A549 (cell line): Measurements from ENCODE around the gene STK11IP. TPM values are rescaled to one million over a fixed set of nuclear protein-coding genes. Genes with fewer than 3 reads are reported as not detected.

ENCODE experiments used
- ATAC-seq, 2 experiments: fragments of 200-7000 bp in 1 of 2; fragments of >200 bp in 1 of 2; cut with Nextera tagmentation in 1 of 2; cut with Tn5 transposase in 1 of 2; 3 replicates each; pipeline versions ENCODE4 v1.8.0 to v1.9.1; 2018 to 2020; ENCODE audit warnings: mild to moderate bottlenecking in 1 of 2, moderate library complexity in 1 of 2
- CTCF ChIA-PET: fragments of 300-600 bp; sonication (Branson Sonifier 250); formaldehyde crosslinking; extraction: SDS; loops from one replicate; lab custom pipeline; 2021; ENCODE audit warnings: antibody characterized with exemption, inconsistent platforms; lab: Yijun Ruan, JAX
- POLR2A ChIA-PET: fragments of 350-600 bp; formaldehyde crosslinking; extraction: SDS; loops from one replicate; lab custom pipeline; 2021; ENCODE audit warnings: antibody characterized with exemption, inconsistent platforms; lab: Yijun Ruan, JAX
- DNase-seq, 2 experiments: peaks; one replicate each; pipeline versions ENCODE4 v3.0.0 to v3.0.0-alpha.2; 2011 to 2016; ENCODE audit warnings: low read depth in 1 of 2, low spot score in 1 of 2
- FAIRE-seq: peaks from 2 replicates; lab custom pipeline; 2011; peaks lifted over from hg19 to GRCh38; lab: Jason Lieb, UNC
- H3K27ac ChIP-seq, 2 experiments: fragments of >200 bp; sonication (Bioruptor Twin); formaldehyde crosslinking; 3 replicates each; pipeline ENCODE4 v1.5.1; 2016 to 2017
- H3K4me1 ChIP-seq: fragments of >200 bp; sonication (Bioruptor Twin); formaldehyde crosslinking; 3 replicates; pipeline ENCODE4 v1.6.1; 2016
- H3K4me2 ChIP-seq: fragments of >200 bp; sonication (Bioruptor Twin); formaldehyde crosslinking; 3 replicates; pipeline ENCODE4 v1.6.1; 2016
- H3K4me3 ChIP-seq: fragments of >200 bp; sonication (Bioruptor Twin); formaldehyde crosslinking; 3 replicates; pipeline ENCODE4 v1.5.1; 2016
- H3K9me3 ChIP-seq: fragments of >200 bp; sonication (Bioruptor Twin); formaldehyde crosslinking; 3 replicates; pipeline ENCODE4 v1.6.1; 2016
- CEBPB ChIP-seq, 2 experiments: fragments of >200 bp in 1 of 2; sonication (Bioruptor Twin) in 1 of 2; formaldehyde crosslinking in 1 of 2; IDR thresholded peaks; 2 replicates each; pipeline ENCODE4 v1.6.1; 2012 to 2016
- EP300 ChIP-seq, 2 experiments: fragments of >200 bp; sonication (Bioruptor Twin); formaldehyde crosslinking; IDR thresholded peaks; 2 replicates in 1 of 2; 3 replicates in 1 of 2; pipeline ENCODE4 v1.6.1; 2016 to 2017
- GATA3 ChIP-seq: IDR thresholded peaks from 2 replicates; pipeline ENCODE4 v1.6.1; 2012; ENCODE audit warnings: borderline replicate concordance
- HEYL ChIP-seq: fragments of 250-450 bp; sonication (Bioruptor Pico); IDR thresholded peaks from 2 replicates; pipeline ENCODE4 v1.8.0; 2021; ENCODE audit warnings: mild to moderate bottlenecking, moderate library complexity
- HOXA7 ChIP-seq: fragments of 250-450 bp; sonication (Bioruptor Pico); IDR thresholded peaks from 2 replicates; pipeline ENCODE4 v1.5.0; 2020; ENCODE audit warnings: mild to moderate bottlenecking, moderate library complexity
- HOXB13 ChIP-seq: fragments of 250-450 bp; sonication (Bioruptor Pico); IDR thresholded peaks from 2 replicates; pipeline ENCODE4 v1.5.0; 2020; ENCODE audit warnings: low read depth, mild to moderate bottlenecking, moderate library complexity
- HOXB5 ChIP-seq: fragments of 250-450 bp; sonication (Bioruptor Pico); IDR thresholded peaks from 2 replicates; pipeline ENCODE4 v1.5.0; 2020; ENCODE audit warnings: mild to moderate bottlenecking, moderate library complexity
- KDM5A ChIP-seq: fragments of 200-600 bp; sonication (generic); IDR thresholded peaks from 2 replicates; pipeline ENCODE4 v1.6.1; 2016; ENCODE audit warnings: antibody characterized with exemption, mild to moderate bottlenecking
- MAFK ChIP-seq: fragments of 450-650 bp; IDR thresholded peaks from 2 replicates; pipeline ENCODE4 v1.6.1; 2014; ENCODE audit not compliant: partially characterized antibody
- MAZ ChIP-seq: fragments of 150-350 bp; IDR thresholded peaks from 2 replicates; pipeline ENCODE4 v1.6.1; 2014; ENCODE audit warnings: antibody characterized with exemption, low read depth, low read length, borderline replicate concordance
- MYC ChIP-seq: IDR thresholded peaks from 2 replicates; pipeline ENCODE4 v1.6.1; 2012; ENCODE audit warnings: mild to moderate bottlenecking, inconsistent platforms, low read length, improper control_type of control experiment, borderline replicate concordance
- POLR2A ChIP-seq: IDR thresholded peaks from 2 replicates; pipeline ENCODE4 v1.6.1; 2012; ENCODE audit warnings: mild to moderate bottlenecking, low read length
- RCOR1 ChIP-seq: fragments of 150-350 bp; IDR thresholded peaks from 2 replicates; pipeline ENCODE4 v1.6.1; 2014; ENCODE audit warnings: antibody characterized with exemption, low read length, low read depth
- RFX5 ChIP-seq: fragments of 450-650 bp; IDR thresholded peaks from 2 replicates; pipeline ENCODE4 v1.7.1; 2014; ENCODE audit warnings: antibody characterized with exemption, mild to moderate bottlenecking, moderate library complexity
- RNF2 ChIP-seq: fragments of 200-600 bp; sonication (generic); IDR thresholded peaks from 2 replicates; pipeline ENCODE4 v1.6.1; 2016; ENCODE audit warnings: low read depth, mild to moderate bottlenecking, antibody characterized with exemption, moderate library complexity, borderline replicate concordance
- SMC3 ChIP-seq: fragments of >200 bp; sonication (Bioruptor Twin); formaldehyde crosslinking; IDR thresholded peaks from 3 replicates; pipeline ENCODE4 v1.6.1; 2018; ENCODE audit warnings: inconsistent platforms
- TFCP2L1 ChIP-seq: fragments of 250-450 bp; sonication (Bioruptor Pico); IDR thresholded peaks from 2 replicates; pipeline ENCODE4 v1.5.0; 2021; ENCODE audit warnings: mild to moderate bottlenecking
- ZFP36 ChIP-seq: fragments of 450-650 bp; IDR thresholded peaks from 2 replicates; pipeline ENCODE4 v1.6.1; 2014; ENCODE audit warnings: borderline replicate concordance; ENCODE audit not compliant: partially characterized antibody
- WGBS: methylation state at CpG from one replicate; pipeline ENCODE4 v1.1.6; 2017; ENCODE audit errors: missing lambda C conversion rate; 5-methylcytosine and 5-hydroxymethylcytosine counted together
- polyA plus RNA-seq, 4 experiments: library from polyadenylated mRNA; depleted of rRNA in 3 of 4; stranded (reverse); fragments of >200 nt; fragmentation: RNase III in 1 of 4; extraction: RNeasy Plus Mini Kit Qiagen cat#74134 plus additional on column Dnase treatment in 1 of 4; gene quantifications; 2 replicates in 3 of 4; 3 replicates in 1 of 4; pipeline ENCODE4 v1.2.3, GENCODE V29; 2011 to 2017
- TF ChIP-seq, protein P1 (sequence below): fragments of >200 bp; sonication (Bioruptor Twin); formaldehyde crosslinking; IDR thresholded peaks from 2 replicates; pipeline ENCODE4 v1.6.1; 2016
- TF ChIP-seq, protein P2 (sequence below): fragments of 250-450 bp; sonication (Bioruptor Pico); IDR thresholded peaks from 2 replicates; pipeline ENCODE4 v1.5.0; 2021; ENCODE audit warnings: mild to moderate bottlenecking, moderate library complexity, borderline replicate concordance
- TF ChIP-seq, protein P3 (sequence below): fragments of 250-450 bp; sonication (Bioruptor Pico); IDR thresholded peaks from 2 replicates; pipeline ENCODE4 v1.5.0; 2020; ENCODE audit warnings: low read depth, mild to moderate bottlenecking, moderate library complexity
- TF ChIP-seq, protein P4 (sequence below): fragments of 450-650 bp; IDR thresholded peaks from 2 replicates; pipeline ENCODE4 v1.6.1; 2014; ENCODE audit warnings: antibody characterized with exemption

The STK11IP gene
- polyA plus RNA-seq, 2 of the 4 experiments (the other 2 are of a cell fraction) = 13.3 to 18.8 TPM

DNA sequence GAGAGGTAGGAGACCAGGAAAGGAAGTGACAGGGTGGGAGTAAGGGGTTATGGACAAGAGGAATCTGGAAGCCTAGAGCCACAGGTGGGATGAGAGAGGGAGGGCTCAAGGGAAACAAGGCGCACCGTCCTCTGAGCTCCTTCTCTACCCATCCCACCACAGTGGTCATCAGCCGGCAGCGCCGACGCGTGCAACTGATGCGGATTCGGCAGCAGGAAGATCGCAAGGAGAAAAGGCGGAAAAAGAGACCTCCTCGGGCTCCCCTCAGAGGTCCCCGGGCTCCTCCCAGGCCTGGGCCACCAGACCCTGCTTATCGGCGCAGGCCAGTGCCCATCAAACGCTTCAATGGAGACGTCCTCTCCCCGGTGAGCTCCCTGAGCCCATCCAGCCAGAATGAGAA, 48.7 kb upstream of the STK11IP start:
- TF ChIP-seq KDM5A = no peak
- no peak for TF ChIP-seq MAFK
- TF ChIP-seq ZFP36 = no peak
- TF ChIP-seq, protein P1, sequence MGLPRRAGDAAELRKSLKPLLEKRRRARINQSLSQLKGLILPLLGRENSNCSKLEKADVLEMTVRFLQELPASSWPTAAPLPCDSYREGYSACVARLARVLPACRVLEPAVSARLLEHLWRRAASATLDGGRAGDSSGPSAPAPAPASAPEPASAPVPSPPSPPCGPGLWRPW = no peak
- no peak for TF ChIP-seq EP300 (IDR thresholded peaks at IDR 0.05)
- no peak for TF ChIP-seq HOXB13 (CRISPR knock-in tag)
- TF ChIP-seq HEYL = no peak
- TF ChIP-seq SMC3 = no peak
- TF ChIP-seq, protein P2, sequence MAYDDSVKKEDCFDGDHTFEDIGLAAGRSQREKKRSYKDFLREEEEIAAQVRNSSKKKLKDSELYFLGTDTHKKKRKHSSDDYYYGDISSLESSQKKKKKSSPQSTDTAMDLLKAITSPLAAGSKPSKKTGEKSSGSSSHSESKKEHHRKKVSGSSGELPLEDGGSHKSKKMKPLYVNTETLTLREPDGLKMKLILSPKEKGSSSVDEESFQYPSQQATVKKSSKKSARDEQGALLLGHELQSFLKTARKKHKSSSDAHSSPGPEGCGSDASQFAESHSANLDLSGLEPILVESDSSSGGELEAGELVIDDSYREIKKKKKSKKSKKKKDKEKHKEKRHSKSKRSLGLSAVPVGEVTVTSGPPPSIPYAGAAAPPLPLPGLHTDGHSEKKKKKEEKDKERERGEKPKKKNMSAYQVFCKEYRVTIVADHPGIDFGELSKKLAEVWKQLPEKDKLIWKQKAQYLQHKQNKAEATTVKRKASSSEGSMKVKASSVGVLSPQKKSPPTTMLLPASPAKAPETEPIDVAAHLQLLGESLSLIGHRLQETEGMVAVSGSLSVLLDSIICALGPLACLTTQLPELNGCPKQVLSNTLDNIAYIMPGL (CRISPR knock-in tag) = no peak
- FAIRE-seq (no peak), DNase-seq (no peak), ATAC-seq (no peak)
- H3K4me1 ChIP-seq = peaks cover 19% of the 10 kb centered on the region
- 78% methylated on average over 18 of the region's 18 CpGs for WGBS
- ChIA-PET CTCF (interaction anchor here (0.7 to 5.8 kb wide), 6 partner anchors 8 to 161 kb away, joined by 3 to 51 read pairs (median 4); partner anchors contain the start of gene DNPEP), POLR2A (no interaction called here)
- H3K4me3 ChIP-seq = no peak overlapping the region
- no peak overlapping the region for H3K27ac ChIP-seq
- no peak overlapping the region for H3K4me2 ChIP-seq
- H3K9me3 ChIP-seq = no peaks in the 10 kb centered on the region

- FAIRE-seq = no peak
- CTCF ChIA-PET = interaction anchor here (0.6 to 5.8 kb wide), 5 partner anchors 9 to 147 kb away, joined by 3 to 51 read pairs (median 4); no protein-coding TSS in a partner anchor
- ATAC-seq = no peak
These were observed 48.0 kb upstream of the STK11IP start for GRCh38 chr2:219549619-219550018.

DNA sequence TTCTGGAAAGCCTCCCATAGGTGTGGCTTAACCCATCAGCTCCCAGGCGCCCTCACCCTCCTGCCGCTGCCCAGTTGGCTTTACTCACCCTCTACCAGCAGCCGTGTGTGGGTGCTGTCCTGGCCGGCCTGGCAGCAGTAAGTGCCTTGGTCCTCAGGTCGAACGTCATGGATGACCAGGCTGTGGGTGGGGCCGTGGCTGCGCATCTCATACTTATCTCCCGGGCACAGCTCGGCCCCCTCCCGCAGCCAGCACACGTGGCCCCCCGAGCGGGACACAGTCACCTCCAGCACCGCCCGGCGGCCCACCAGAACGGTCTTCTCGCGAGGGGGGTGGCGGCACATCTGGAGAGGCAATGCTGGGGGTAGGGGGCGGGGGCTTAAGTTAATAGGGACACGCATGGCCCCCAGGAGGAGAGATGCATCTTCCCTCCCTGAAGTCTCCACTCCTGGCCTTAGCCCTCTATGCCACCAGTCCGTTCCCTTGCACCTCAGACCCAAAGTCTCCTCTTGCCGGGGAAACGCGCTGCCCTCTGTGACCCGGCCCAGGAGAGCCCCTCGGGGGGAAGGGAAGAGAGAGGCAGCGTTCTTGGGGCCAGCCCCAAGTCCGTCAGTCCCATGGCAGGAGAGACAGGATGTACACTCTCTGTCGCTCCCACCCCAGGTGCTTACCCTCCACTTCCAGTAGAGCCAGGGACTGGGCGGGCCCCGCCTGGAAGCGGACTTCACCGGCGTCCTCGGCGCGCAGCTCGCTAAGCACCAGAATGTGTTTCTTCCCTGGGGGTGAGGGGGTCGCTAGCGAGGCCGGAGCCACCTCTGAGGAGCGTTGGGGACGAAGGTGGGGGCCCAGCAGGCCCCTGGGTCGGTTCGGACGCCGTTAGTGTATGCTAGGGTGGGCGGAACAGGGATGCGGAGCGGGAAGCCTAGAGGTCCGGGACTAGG, 45.9 kb upstream of the STK11IP start:
- TF ChIP-seq RFX5 (no peak), RNF2 (0 out of 2 replicates have a peak, but pooled peaks have one; percentile 24)
- ChIA-PET CTCF (interaction anchor here (1.0 to 5.8 kb wide), 9 partner anchors 8 to 90 kb away, joined by 3 to 51 read pairs (median 7); partner anchors contain the start of genes CHPF and TMEM198), POLR2A (interaction anchor here (1.1 to 1.2 kb wide), 3 partner anchors 8 to 46 kb away, joined by 3 read pairs; partner anchors contain the start of genes CHPF, OBSL1, STK11IP and TMEM198)
- FAIRE-seq = no peak
- Histone ChIP-seq H3K4me1 (peaks cover 16% of the 10 kb centered on the region), H3K9me3 (no peaks in the 10 kb centered on the region), H3K4me2 (peak overlapping the region; percentile 100), H3K27ac (peak overlapping the region; percentile 70 to 81; a peak in 4 of 6 replicates), H3K4me3 (peak overlapping the region; percentile 76)
- peak in 1 of 2 experiments; percentile 52 for DNase-seq
- WGBS = 6% methylated on average over 25 of the region's 54 CpGs
- peak; percentile 61 to 69 for ATAC-seq

More at GRCh38 chr2:219549619-219550018, 48.0 kb upstream of the STK11IP start:
- no peaks in the 10 kb centered on the region for H3K9me3 ChIP-seq
- TF ChIP-seq CEBPB (IDR thresholded peaks at IDR 0.05) (no peak), MAZ (no peak), TFCP2L1 (CRISPR knock-in tag) (no peak), GATA3 (no peak), HOXA7 (CRISPR knock-in tag) (no peak), RCOR1 (no peak), MYC (no peak), HOXB5 (no peak), ZFP36 (no peak), EP300 (IDR thresholded peaks at IDR 0.05) (no peak), POLR2A (no peak)
- TF ChIP-seq, protein P3, sequence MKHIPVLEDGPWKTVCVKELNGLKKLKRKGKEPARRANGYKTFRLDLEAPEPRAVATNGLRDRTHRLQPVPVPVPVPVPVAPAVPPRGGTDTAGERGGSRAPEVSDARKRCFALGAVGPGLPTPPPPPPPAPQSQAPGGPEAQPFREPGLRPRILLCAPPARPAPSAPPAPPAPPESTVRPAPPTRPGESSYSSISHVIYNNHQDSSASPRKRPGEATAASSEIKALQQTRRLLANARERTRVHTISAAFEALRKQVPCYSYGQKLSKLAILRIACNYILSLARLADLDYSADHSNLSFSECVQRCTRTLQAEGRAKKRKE = no peak
- TF ChIP-seq, protein P4, sequence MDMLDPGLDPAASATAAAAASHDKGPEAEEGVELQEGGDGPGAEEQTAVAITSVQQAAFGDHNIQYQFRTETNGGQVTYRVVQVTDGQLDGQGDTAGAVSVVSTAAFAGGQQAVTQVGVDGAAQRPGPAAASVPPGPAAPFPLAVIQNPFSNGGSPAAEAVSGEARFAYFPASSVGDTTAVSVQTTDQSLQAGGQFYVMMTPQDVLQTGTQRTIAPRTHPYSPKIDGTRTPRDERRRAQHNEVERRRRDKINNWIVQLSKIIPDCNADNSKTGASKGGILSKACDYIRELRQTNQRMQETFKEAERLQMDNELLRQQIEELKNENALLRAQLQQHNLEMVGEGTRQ = no peak
- TF ChIP-seq, all 56 proteins: peak for 0
- WGBS = 62% methylated on average over 5 of the region's 9 CpGs
- peaks cover 16% of the 10 kb centered on the region for H3K4me1 ChIP-seq
- no peak for DNase-seq
- no peak overlapping the region for H3K4me2 ChIP-seq
- POLR2A ChIA-PET = no interaction called here
- no peak overlapping the region for H3K27ac ChIP-seq
- H3K4me3 ChIP-seq = no peak overlapping the region
